GM19395 (cell line): ENCODE data around the gene PCDH12.

Experiments
- ATAC-seq: cut with Tn5 transposase; IDR thresholded peaks from one replicate; pipeline ENCODE4 v1.9.1; 2021; ENCODE audit warnings: mild to moderate bottlenecking, moderate library complexity; ENCODE audit not compliant: unreplicated experiment

PCDH12 gene

DNA sequence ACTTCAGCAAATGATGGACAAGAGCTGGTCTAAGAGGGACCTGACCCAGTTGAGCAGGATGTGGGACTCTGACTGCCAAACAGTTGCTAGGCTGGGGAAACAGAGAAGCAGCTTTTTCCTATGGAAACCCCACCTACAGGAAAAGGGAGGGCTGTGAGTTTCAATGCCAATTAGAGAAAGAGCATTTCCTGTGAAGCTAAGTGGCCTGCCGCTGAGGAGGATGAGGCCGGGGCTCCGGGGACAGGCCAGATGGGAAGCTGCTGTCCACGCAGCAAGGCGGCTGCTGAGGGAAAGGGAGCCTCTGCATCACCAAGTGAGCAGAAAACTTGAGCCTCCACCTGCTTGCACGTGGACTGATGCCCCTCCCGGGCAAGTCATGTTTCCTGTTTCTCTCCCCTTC lies at the start of gene PCDH12:
PCDH12 (minus strand) TSS at position 90 of the 400 bp plus-strand sequence. CDS start 351 bp downstream, outside the sequence.
- ATAC-seq, result no peak

DNA sequence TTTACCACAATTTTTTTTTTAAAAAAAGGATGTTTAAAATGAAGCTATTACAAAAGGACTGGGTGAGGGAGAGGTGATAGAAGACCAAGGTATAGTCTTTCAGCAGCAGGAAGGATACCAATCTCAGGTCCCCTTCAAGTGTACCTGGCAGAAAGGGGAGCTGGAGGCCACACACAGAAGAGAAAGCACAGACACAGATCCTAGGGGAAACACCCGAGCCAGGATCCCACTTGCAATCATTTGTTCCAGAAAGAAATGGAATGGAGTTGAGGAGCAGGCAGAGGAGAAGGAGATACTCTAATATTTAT lies 49.2 kb upstream of the PCDH12 start:
- ATAC-seq, result peak; percentile 15

DNA sequence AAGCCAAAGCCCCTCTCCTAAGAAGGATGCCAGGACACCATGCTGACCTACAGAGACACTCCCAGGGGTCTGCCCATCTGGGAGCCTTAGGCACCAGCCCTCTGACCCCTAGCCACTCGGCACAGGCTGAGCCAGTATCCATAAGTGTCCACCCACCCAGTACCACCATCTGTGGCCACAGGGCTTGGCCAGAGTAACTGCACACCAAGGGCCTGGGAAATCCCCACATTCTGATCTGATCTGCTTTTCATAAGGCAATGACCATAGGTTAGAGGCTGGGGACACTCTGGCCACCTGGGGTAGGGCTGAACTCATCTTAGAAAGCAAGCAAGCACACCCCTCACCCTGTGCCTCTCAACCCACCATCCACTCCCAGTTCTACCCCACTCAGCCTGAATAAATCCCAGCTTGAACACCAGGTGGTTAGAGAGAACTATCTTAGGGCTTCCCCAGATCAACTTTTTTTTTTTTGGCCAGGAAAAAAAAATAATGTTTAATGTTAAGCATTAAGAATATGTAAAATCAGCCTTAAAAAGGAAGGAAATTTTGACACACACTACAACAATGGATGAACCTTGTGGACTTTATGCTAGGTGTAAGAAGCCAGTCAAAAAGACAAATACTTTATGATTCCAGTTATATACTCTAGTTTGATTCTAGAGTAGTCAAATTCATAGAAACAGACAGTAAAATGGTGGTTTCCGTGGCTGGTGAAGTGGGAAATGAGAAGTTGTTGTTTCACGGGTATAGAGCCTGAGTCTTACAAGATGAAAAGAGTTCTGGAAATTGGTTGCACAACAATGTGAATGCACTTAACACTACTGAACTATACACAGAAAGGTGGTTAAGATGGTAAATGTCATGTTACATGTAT lies 48.6 kb upstream of the PCDH12 start:
- ATAC-seq, result peak; percentile 66

DNA sequence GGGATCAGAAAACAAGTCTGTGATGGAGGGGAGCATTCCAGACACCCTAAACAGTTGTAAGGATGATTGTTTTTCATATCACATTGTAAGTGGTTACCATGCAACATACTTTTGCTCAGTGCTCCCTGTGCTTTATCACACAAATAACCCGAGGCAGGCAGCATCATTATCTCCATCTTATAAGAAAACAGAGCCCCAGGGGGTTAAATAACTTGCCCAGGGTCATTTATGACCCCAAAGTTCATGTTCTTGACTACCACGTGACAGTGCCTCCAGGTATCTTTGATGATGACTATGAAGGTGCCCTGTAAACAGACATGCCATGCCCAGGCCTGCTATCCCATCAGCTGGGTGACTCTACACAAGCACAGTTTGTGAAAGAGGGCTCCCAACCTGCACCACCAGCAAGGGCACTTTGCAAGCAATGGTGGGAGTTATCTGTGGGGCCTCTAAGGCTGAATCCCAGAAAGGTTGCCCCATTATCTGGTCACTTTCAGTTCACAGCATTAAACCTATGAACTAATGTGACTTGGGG lies 45.3 kb upstream of the PCDH12 start:
- no peak for ATAC-seq

DNA sequence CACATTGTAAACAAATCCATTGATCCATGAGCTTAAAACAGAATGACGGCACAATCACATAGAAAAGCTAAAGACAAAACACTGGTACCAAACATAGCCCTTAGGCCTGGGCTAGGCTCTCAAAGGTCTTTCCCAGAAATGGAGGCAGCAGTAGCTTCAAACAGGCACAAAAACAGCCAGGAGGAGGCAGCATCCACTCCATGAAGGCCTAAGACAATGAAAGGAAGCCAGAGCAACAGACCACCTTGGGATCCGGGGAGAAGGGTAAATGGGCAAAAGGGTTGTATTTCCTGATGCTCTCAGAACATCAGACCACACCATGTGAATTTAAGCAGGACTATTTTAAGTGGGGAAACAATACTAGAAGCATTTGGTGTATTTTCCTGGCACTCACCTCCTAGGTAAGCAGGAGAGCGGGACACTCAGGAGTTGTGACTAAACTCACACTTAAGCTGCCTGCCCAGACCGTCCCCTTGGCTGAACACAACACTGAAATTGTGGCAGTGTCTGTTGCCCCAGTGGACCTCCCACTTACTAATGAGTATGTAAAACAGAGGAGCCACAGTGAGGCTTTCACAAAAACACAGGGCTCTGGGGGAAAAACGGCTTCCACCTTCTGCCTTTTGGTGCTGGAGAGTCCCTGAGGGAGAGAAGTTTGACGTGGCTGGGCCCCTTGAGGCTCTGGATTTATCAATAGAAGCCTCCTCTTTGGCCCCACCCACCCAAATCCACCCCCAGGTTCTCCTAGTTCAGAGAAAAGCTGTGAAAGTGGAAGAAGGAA lies 42.9 kb upstream of the PCDH12 start:
- ATAC-seq, result no peak

DNA sequence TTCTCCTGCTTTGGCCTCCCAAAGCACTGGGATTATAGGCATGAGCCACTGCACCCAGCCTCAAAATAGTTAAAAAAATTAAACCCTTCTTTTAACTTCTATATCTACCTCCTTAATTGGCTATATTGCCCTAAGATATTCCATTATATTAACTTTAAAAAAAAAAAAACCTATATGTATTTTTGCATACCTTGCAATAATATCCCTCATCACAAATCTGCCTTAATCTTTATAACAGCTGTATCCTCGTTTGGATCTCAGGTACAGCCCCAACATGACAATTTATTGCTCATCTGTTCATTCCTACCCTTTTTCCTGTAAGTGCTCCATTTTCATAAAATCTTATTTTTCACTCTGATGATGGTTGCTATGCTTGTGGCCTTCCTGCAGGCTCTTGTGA lies 42.2 kb upstream of the PCDH12 start:
- no peak for ATAC-seq

DNA sequence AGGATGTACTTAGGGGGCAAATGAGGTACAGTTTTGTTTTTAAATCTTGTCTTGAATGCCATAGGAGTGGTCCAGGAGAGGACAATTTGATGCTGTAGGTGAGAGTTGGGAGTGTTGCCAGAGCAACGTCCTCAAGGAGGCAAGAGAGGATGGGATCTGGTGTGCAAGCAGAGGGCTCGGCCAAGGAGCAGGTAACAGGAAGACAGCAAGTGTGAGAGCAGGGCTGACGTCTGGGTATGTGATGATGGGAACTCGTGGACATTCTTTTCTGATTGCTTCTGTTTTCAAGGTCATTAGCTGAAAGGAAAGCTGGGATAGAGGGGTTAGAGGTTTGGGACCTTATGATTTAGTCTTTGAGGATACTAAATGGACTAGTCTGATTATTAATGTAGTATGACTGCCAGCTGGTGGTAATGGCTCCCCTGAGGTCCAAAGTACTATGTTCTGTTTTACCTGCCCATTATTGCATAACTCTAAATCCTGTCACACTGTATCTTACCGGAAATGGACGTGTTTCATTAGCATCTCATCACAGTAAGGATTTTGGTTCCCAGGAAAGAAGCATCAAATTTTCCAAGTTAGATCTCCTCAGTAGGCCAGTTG lies 39.5 kb upstream of the PCDH12 start:
- no peak for ATAC-seq

DNA sequence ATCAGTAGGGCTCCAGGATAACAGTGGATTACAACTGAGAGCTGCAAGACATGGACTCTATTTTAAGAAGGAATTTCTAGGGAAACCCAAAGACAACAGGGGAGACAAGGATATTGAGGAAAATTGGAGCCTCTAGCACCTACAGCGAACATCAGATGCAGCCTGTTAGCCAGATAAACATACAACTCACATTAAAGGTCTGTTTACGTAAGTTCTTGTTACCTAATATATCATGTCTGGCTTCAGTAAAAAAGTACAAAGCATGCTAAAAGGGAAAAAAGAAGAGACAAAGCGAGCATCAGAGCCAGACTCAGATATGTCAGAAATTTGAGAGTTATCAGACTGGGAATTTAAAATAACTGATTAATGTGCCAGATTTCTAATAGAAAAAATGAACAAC lies 37.7 kb upstream of the PCDH12 start:
- no peak for ATAC-seq

DNA sequence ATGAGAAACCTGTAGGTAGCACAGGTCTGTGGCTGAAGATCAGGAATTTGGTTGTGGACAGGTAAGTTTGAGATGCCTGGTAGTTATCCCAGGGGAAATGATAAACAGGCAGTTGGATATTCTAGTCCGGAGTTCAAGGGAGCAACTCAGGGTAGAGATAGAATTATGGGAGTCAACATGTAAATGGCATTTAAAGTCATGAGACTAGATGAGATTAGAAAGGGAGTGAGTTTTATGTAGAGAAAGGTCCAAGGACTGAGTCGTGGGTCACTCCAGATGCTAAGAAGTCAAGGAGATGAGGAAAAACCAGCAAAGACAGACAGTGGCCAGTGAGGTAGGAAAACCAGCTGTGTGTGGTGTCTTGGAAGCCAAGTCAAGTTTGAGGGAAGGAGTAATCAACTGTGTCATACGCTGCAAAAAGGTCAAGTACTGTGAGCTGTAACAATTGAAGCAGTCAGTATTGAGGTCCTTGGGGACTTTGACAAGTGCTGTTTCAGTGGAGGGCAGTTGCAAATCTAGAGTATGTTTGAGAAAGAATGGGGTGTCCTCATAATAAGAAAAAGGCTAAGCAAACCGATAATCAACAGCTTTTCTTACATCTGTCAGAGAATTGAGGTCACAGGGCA lies 36.6 kb upstream of the PCDH12 start:
- no peak for ATAC-seq

DNA sequence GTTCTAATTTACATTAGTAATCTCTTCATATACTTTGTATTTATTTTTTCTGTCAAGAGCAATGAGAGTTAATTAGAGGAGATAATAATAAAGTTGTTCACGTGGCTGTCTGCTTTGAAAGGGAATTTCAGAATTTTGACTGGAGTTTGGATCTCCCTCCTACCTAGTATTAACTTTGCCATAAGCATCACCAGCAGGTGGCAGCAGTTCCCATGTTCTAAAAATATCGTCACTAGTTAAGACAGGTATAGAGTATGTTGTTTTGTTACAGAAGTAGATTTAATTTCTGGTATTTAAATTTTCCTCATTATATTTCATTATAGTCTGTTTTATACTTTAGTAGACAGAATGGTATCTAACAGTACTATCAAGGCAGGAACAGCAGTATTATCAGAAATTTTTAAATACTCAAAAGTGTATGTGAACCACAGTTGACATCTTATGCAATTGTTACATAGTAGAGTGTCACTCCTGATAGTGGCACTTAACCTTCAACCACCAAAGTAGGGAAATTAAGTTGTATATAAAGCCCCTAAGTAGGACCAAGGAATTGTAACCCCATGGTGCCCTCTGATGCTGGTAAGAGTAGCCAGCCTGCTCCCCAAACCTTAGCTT lies 34.5 kb upstream of the PCDH12 start:
- ATAC-seq, result no peak

DNA sequence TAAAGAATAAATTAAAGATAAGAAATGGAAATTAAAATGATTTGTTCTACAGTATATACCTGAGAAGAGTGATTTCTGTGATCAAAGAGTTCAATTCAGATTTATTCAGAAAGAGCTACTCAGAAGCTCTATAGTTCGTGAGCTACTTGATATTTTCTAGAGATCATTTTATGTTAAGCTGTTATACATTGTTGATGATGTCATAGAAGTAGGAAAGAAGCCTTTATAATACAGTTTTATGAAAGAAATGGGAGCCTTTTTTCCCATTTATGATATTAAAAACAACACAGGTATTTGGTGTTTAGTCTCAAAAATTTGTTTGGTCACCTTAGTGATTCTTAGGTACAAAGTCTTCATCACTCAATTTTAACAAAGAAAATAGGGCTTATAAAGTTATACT lies 31.7 kb upstream of the PCDH12 start:
- ATAC-seq, result no peak

DNA sequence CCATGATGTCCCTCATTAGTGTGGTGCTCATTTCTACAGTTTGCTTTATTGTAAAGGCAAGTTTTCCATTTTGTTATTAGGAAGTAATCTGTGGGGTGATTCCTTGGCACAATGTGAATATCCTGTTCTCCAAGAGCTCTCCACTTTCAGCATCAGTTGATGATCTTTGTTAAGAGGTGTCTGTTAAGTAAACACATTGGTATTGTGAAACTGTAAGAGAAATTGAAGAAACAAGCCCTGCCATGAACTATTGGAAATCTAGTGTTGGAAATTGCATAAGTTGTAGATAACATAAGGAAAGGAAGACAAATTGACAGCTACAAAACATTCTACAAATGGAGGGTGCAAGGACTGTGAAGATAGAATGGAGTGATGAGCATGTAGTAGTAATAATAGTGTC lies 28.1 kb upstream of the PCDH12 start:
- no peak for ATAC-seq

DNA sequence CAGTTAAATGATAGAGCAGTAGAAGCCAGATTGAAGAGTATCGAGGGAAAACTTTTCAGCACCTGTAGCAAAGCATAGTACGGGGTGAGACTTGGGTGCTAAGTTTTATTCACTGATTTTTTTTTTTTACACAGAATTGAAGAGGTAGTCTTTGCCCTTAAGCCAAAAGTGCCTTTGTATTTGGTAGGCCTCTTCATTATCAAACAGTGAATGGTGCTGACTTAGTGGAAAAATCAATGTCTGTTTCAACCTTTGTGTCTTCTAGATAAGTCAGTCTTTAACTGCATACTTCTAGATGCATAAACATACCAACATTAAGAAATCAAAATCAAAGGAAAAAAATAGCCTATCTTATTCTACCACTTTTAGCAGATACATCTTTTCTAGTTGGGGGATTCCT lies 24.6 kb upstream of the PCDH12 start:
- ATAC-seq, result no peak

DNA sequence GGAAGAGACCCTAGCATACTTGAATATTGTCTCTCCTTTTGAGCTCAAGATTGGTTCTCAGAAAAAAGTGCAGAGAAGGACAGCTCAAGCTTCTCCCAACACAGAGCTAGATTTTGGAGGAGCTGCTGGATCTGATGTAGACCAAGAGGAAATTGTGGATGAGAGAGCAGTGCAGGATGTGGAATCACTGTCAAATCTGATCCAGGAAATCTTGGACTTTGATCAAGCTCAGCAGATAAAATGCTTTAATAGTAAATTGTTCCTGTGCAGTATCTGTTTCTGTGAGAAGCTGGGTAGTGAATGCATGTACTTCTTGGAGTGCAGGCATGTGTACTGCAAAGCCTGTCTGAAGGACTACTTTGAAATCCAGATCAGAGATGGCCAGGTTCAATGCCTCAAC lies 20.4 kb upstream of the PCDH12 start:
- no peak for ATAC-seq

DNA sequence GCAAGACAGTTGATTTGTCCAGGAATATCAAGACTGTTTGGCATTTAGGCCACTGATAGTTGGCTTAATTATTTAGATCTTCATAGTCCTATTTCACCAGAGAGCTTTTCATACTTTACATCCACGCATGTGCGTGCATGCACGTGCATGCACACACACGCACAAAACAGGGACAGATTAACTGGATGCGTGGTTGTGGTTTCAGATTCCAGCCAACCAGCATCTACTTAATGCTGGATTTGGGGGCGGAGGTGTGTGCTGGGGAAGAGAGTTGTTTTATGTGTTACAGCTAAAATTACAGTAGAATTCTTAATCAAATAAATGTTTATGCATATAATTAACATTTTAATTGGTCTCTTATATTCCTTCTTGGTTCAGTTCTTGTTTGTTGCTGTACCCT lies 18.2 kb upstream of the PCDH12 start:
- no peak for ATAC-seq

DNA sequence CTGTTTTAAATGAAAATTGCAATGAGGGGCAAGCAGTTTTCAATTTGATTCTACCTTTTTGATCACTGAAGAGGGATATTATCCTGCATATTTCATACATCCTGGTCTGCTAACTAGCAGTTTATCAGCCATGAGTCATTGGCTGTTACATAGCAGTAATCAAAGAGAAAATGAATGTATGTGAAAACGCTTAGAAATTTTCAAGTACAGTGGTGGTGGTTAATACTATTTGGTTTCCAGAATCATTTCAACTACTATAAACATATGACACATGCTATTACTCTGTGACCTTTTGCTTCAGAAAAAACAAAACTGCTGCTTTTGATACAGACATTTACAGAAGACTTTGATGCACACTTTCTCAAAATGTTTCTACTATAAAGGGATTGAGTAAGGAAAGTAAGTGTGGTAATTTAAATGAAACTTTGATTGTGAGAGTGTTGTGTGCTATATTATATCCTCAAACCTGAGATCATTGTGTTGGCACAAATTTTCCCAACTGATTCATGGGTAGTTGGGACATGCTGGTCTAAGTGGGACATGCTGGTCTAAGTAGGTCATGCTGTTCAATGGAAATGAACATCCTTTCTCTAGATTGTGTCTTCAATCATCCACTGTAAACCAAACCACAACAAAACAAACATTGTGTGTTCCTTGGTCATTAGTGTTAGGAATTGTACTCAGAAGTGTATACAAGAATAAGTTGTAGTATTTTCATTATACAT lies 16.0 kb upstream of the PCDH12 start:
- no peak for ATAC-seq

DNA sequence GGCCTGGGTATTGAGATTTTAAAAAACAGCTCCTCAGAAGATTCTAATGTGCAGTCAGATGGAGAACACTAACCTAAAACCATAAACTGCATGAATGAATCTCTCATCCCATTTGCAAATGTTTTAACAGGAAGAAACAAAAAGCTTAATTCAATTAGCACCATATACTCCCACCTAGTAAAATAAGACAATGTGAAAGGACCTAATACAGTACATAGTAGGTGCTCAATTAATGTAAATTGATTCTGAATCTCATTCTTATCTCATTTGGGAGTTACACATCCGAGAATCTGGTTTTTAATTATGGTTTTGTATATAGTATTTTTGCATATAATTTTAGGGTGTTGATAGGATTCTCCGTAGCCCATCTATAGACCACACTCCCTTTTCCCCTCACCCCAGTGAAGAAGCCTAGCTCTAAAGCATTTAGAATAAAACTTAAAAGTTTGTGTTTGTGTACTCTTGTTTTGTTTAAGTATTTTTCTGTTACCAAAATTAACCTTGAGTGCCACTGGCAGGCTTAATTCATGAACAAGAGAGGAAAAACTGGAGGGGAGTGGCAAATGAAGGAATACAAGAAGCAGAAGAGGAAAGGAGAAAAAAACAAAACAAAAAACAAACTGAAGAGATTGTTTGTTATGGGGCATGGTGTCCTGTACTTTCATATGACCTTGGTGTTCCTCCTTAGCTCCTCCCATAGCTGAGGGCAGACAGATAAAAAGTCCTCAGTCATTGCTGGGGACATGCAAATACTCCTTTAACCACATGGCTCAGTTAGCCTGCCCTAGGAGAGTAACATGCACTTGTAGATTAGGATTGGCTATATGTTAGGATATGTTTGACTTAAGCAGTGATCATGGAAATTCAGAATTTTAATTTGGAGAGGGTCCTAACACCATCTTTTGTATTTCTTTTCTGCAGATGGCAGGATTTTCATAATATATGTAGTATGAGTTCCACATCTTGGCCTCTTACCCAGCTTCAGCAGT lies 12.1 kb upstream of the PCDH12 start:
- ATAC-seq, result peak; percentile 63

DNA sequence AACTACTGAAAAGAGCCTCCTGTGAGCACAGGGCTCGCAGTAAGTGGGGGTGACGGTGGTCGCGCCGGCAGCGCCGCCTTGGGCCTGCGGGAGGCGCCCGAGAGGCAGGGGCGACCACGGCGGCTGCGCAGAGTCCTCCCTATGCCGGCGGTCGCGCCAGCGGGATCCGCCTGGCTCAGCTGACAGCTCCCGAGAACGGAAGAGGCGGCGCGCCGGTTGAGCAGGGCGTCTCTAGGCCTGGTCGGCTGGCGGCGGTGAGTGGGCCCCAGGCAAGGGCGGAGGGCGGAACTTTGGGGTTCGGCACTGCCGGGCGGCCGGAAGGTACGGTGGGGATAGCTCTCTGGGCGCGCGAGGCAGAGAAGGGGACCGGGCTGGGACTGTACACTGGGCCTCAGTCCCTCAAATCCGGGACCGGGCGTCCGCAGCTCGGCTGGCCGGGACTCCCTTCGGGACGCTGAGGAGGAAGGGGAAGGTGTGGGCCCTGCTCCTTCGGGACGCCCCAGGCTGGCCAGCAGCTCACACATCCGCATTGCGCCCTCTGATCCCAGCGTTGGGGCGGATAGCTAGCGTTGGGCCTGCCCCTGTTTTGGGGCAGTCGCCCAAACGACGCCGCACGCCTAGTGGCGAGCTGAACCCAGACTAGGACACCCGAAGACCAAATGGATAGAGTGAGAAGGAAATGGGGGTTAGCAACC lies 11.1 kb upstream of the PCDH12 start, which contains the start of gene RNF14:
RNF14 (plus strand) TSS at position 192 of the 695 bp plus-strand sequence. CDS start 4,484 bp downstream, outside the sequence.
- ATAC-seq, result peak; percentile 90
